Endothelial cell of umbilical vein (primary cell): ENCODE results near the gene FXYD6. TPM values are rescaled to one million over a fixed set of nuclear protein-coding genes. Genes with fewer than 3 reads are reported as not detected.
A peak's percentile ranks its signal among the peaks of the same experiment; 100 is the strongest.

Source experiments
- BruUV-seq: library from RNA; stranded (reverse); fragments of 400-500 nt; replicated peaks from 2 replicates; lab custom pipeline; 2021; lab: Mats Ljungman, UMichigan
- CTCF ChIA-PET: fragments of 300-600, 350-600 bp; sonication (Branson Sonifier 250); formaldehyde crosslinking; loops from one replicate; lab custom pipeline; 2021; ENCODE audit warnings: antibody characterized with exemption, inconsistent platforms; lab: Charles Lee
- POLR2A ChIA-PET: fragments of 300-600, 350-600 bp; sonication (Branson Sonifier 250); formaldehyde crosslinking; loops from one replicate; lab custom pipeline; 2021; ENCODE audit warnings: antibody characterized with exemption, inconsistent platforms; lab: Charles Lee
- DNase-seq: peaks from one replicate; pipeline ENCODE4 v3.0.0-alpha.2; 2011; ENCODE audit warnings: low read depth, low spot score
- FAIRE-seq: peaks from 2 replicates; lab custom pipeline; 2011; peaks lifted over from hg19 to GRCh38; lab: Jason Lieb, UNC
- H2AFZ ChIP-seq: 2 replicates; pipeline ENCODE4 v1.6.0; 2012; ENCODE audit warnings: low read depth, low read length, control low read depth, inconsistent platforms
- H3K27ac ChIP-seq: 2 replicates; pipeline ENCODE4 v1.5.1; 2011; ENCODE audit warnings: low read depth, mild to moderate bottlenecking, control low read depth, low read length, moderate library complexity; ENCODE audit not compliant: insufficient read depth
- H3K27me3 ChIP-seq, 2 experiments: 2 replicates each; pipeline versions ENCODE4 v1.6.0 to v1.6.1; 2011; ENCODE audit warnings: low read length in 2 of 2, mixed read lengths in 1 of 2; ENCODE audit not compliant: control insufficient read depth in 2 of 2, insufficient read depth in 2 of 2
- H3K36me3 ChIP-seq, 2 experiments: 2 replicates in 1 of 2; 3 replicates in 1 of 2; pipeline ENCODE4 v1.5.1; 2011; ENCODE audit warnings: low read length in 2 of 2, mild to moderate bottlenecking in 1 of 2, moderate library complexity in 1 of 2; ENCODE audit not compliant: control insufficient read depth in 2 of 2, insufficient read depth in 2 of 2; ENCODE audit errors: extremely low read depth in 1 of 2
- H3K4me1 ChIP-seq: 3 replicates; pipeline ENCODE4 v1.5.1; 2011; ENCODE audit warnings: mild to moderate bottlenecking, low read length; ENCODE audit not compliant: control insufficient read depth, insufficient read depth; ENCODE audit errors: extremely low read depth
- H3K4me2 ChIP-seq: 2 replicates; pipeline ENCODE4 v1.6.1; 2011; ENCODE audit warnings: low read length, control low read depth, mixed read lengths; ENCODE audit not compliant: insufficient read depth
- H3K4me3 ChIP-seq, 3 experiments: fragments of 200-600 bp in 1 of 3; sonication (generic), shearing (Covaris generic) in 1 of 3; replicated peaks in 1 of 3; 2 replicates each; pipeline ENCODE4 v1.5.1; 2011 to 2016; ENCODE audit warnings: control low read depth in 3 of 3, low read length in 3 of 3, mild to moderate bottlenecking in 2 of 3, inconsistent platforms in 1 of 3, low read depth in 1 of 3, moderate library complexity in 1 of 3; ENCODE audit not compliant: insufficient read depth in 1 of 3
- H3K79me2 ChIP-seq: 2 replicates; pipeline ENCODE4 v1.6.0; 2012; ENCODE audit warnings: low read length, inconsistent platforms; ENCODE audit not compliant: control insufficient read depth, insufficient read depth
- H3K9ac ChIP-seq: replicated peaks from 2 replicates; pipeline ENCODE3; 2011; ENCODE audit warnings: low read length, control low read depth; ENCODE audit not compliant: insufficient read depth; ENCODE audit errors: extremely low read depth
- H3K9me1 ChIP-seq: replicated peaks from 3 replicates; pipeline ENCODE4 v1.6.0; 2011; ENCODE audit warnings: mild to moderate bottlenecking, low read length; ENCODE audit not compliant: control insufficient read depth, insufficient read depth; ENCODE audit errors: extremely low read depth
- H3K9me3 ChIP-seq: replicated peaks from 2 replicates; pipeline ENCODE4 v1.5.1; 2012; ENCODE audit warnings: low read length, inconsistent platforms; ENCODE audit not compliant: control insufficient read depth, insufficient read depth
- H4K20me1 ChIP-seq: replicated peaks from 2 replicates; pipeline ENCODE3; 2011; ENCODE audit warnings: mild to moderate bottlenecking, low read length; ENCODE audit not compliant: control insufficient read depth, insufficient read depth; ENCODE audit errors: extremely low read depth
- EZH2 ChIP-seq: IDR thresholded peaks from 2 replicates; pipeline ENCODE4 v1.6.1; 2012; ENCODE audit warnings: borderline replicate concordance, low read depth, mild to moderate bottlenecking, moderate library complexity, low read length, inconsistent platforms; ENCODE audit not compliant: severe bottlenecking
- FOS ChIP-seq: IDR thresholded peaks from 2 replicates; pipeline ENCODE4 v1.6.1; 2011; ENCODE audit warnings: mild to moderate bottlenecking, low read length, moderate library complexity, borderline replicate concordance; ENCODE audit not compliant: insufficient read depth
- GATA2 ChIP-seq: IDR thresholded peaks from 2 replicates; pipeline ENCODE4 v1.7.0; 2011; ENCODE audit warnings: low read depth, mild to moderate bottlenecking, moderate library complexity, mixed read lengths, low read length; ENCODE audit not compliant: insufficient read length, insufficient read depth
- JUN ChIP-seq: IDR thresholded peaks from 2 replicates; pipeline ENCODE4 v1.6.1; 2011; ENCODE audit warnings: borderline replicate concordance, low read depth; ENCODE audit not compliant: insufficient read length, insufficient read depth
- MAX ChIP-seq: IDR thresholded peaks from 2 replicates; pipeline ENCODE4 v1.6.1; 2011; ENCODE audit not compliant: insufficient read depth, insufficient read length
- POLR2A ChIP-seq: IDR thresholded peaks from 2 replicates; pipeline ENCODE4 v1.6.1; 2012; ENCODE audit warnings: low read depth, mild to moderate bottlenecking, control low read depth, low read length
- POLR2AphosphoS5 ChIP-seq: IDR thresholded peaks from 2 replicates; pipeline ENCODE4 v1.6.1; 2012; ENCODE audit warnings: low read depth, mild to moderate bottlenecking, control low read depth, low read length, moderate library complexity; ENCODE audit not compliant: insufficient read depth
- dilution Hi-C: fragments of 300-500 bp; cut with MboI; formaldehyde crosslinking; loops from one replicate; pipeline ENCODE4 v1.15.0; 2019; ENCODE audit warnings: low sequenced_read_pairs; ENCODE audit not compliant: extremely low pct_ligation_motif_present
- intact Hi-C: fragments of 100-400 bp; cut with micrococcal nuclease; formaldehyde crosslinking; loops from one replicate; pipeline ENCODE4 v1.10.0; 2022
- polyA plus RNA-seq, 4 experiments: library from polyadenylated mRNA; depleted of rRNA in 3 of 4; stranded (reverse) in 3 of 4; unstranded in 1 of 4; fragments of >200 nt; gene quantifications; 2 replicates each; pipeline versions ENCODE4 v1.2.1 to v1.2.3, GENCODE V29; 2011 to 2012; ENCODE audit warnings: missing spikeins in 1 of 4
- total RNA-seq: library from RNA; stranded (reverse); gene quantifications from 2 replicates; pipeline ENCODE4 v1.2.3, GENCODE V29; 2021
- TF ChIP-seq, protein P1 (sequence below), 2 donors: IDR thresholded peaks; 1 replicate in 1 of 2; 2 replicates in 1 of 2; pipeline ENCODE4 v1.5.1; 2011; ENCODE audit warnings: low read length in 2 of 2, mild to moderate bottlenecking in 2 of 2, moderate library complexity in 2 of 2, control low read depth in 1 of 2, inconsistent platforms in 1 of 2, low read depth in 1 of 2; ENCODE audit not compliant: insufficient read depth in 1 of 2; ENCODE audit errors: extremely low read depth in 1 of 2

Gene FXYD6
- total and polyA plus RNA-seq, 2 donors (not counting 3 experiments of a cell fraction or from before 2014, with no cell fraction given): 1.4 to 8.7 TPM

- Histone ChIP-seq H3K4me2 (no peak within 1 kb of the TSS), H2AFZ (no peak within 1 kb of the TSS), H3K36me3 (no peaks in the 10 kb centered on the region), H4K20me1 (no peaks in the 10 kb centered on the region), H3K4me3 (no peak within 1 kb of the TSS), H3K4me1 (no peaks in the 10 kb centered on the region), H3K27me3 (peaks cover 44 to 46% of the 10 kb centered on the region in 2 experiments), H3K79me2 (no peaks in the 10 kb centered on the region), H3K9me1 (no peaks in the 10 kb centered on the region), H3K9me3 (no peaks in the 10 kb centered on the region), H3K9ac (no peak within 1 kb of the TSS), H3K27ac (no peak within 1 kb of the TSS)
- ChIA-PET CTCF (interaction anchor here (2.6 to 3.1 kb wide), 2 partner anchors 10 to 150 kb away, joined by 10 to 22 read pairs; no protein-coding TSS in a partner anchor), POLR2A (no interaction called here)
- dilution Hi-C loops (no loop called here), intact Hi-C loops (no loop called here)
- no peak for TF ChIP-seq POLR2AphosphoS5
- TF ChIP-seq POLR2A: no peak
- no peak for TF ChIP-seq GATA2
- TF ChIP-seq FOS: no peak
- TF ChIP-seq, protein P1, sequence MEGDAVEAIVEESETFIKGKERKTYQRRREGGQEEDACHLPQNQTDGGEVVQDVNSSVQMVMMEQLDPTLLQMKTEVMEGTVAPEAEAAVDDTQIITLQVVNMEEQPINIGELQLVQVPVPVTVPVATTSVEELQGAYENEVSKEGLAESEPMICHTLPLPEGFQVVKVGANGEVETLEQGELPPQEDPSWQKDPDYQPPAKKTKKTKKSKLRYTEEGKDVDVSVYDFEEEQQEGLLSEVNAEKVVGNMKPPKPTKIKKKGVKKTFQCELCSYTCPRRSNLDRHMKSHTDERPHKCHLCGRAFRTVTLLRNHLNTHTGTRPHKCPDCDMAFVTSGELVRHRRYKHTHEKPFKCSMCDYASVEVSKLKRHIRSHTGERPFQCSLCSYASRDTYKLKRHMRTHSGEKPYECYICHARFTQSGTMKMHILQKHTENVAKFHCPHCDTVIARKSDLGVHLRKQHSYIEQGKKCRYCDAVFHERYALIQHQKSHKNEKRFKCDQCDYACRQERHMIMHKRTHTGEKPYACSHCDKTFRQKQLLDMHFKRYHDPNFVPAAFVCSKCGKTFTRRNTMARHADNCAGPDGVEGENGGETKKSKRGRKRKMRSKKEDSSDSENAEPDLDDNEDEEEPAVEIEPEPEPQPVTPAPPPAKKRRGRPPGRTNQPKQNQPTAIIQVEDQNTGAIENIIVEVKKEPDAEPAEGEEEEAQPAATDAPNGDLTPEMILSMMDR (IDR thresholded peaks at IDR 0.05; ENCODE audit: extremely low read depth in 1 of 2, insufficient read depth in 1 of 2, low read depth in 1 of 2, low read length in 2 of 2): no peak
- TF ChIP-seq EZH2: peak; percentile 61
- no peak for TF ChIP-seq JUN
- no peak for TF ChIP-seq MAX
- FAIRE-seq: no peak
- no TSS peak for BruUV-seq
- no peak for DNase-seq
Observed at GRCh38 chr11:117796872-117797529, 79.5 kb downstream of the FXYD6 start, which contains the start of gene DSCAML1. Gene DSCAML1 (minus strand): TSS chr11:117797216. CDS start chr11:117797079, 137 bp downstream.
